ENCODE results near the gene GNAZ. TPM values are rescaled to one million over a fixed set of nuclear protein-coding genes. Genes with fewer than 3 reads are reported as not detected.
"Not testable (repeated sequence)": the region's sequence is repeated elsewhere in the genome, so short reads cannot be mapped to it uniquely, and the experiment has no call there.

The GNAZ gene
- total RNA-seq, 1 donor from 2014 or later = 119 TPM

GRCh38 chr22:23044570-23044969 lies 25.7 kb upstream of the GNAZ start:
- no peak for DNase-seq (ENCODE audit: low spot score)

DNA sequence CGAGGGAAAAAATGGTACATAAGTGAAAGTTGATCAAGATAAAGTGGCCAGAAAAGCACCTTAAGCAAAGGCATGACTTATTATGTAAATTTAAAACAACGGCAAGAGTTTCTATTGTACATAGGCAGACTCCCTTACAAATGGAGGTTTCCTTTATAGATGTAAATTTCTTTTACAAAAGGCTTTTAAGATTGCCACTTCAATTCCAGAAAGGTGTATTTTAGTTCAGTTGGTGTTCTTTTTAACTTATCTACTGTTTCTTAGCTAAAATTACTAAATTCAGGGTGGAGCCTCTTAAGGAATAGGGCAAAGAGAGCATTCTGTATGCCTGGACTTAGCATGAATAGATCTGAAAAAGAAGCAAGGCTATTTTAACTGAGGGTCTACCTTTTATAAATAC lies 24.9 kb upstream of the GNAZ start:
- no peak for DNase-seq (ENCODE audit: low spot score)

DNA sequence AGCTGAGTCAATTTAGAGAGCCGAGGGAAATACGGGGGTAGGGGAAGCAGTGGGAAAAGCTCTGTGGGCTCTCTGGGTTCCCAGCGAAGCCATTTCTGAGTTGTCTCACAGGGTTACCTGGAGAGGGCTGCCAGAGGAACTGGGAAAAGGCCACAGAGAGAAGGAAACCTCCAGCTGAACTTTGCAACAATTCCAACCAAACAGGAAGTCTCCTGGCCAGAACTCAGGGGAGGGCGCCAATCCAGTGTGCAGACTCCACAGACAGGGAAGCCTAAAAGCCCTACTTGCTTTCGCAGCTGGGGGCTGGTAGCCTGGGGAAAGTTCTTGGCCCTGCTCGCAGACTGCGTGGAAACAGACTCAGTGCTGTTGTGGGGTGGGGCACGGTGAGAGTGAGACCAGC lies 23.1 kb upstream of the GNAZ start:
- no peak for DNase-seq (ENCODE audit: low spot score)

DNA sequence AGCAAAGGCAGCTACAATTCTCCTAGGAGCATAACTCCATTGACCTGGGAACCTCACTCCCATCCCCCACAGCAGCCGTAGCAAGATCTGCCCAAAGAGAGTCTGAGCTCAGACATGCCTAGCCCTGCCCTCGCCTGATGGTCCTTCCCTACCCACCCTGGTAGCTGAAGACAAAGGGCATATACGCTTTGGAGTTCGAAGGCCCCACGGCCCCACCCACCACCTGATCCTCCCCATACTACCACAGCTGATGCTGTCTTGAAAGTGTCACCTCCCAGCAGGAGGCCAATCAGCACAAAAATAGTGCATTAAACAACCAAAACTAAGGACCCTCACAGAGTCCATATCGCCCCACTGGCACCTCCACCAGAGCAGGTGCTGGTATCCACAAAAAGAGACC lies 22.6 kb upstream of the GNAZ start:
- DNase-seq (ENCODE audit: low spot score) = no peak

DNA sequence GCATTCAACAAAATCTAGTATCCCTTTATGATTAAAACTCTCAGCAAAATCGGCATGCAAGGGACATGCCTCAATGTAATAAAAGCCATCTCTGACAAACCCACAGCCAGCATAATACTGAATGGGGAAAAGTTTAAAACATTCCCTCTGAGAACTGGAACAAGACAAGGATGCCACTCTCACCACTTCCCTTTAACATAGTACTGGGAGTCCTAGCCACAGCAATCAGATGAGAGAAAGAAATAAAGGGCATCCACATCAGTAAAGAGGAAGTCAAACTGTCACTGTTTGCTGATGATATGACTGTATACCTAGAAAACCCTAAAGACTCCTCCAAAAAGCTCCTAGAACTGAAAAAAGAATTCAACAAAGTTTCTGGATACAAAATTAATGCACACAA lies 19.8 kb upstream of the GNAZ start:
- not testable (repeated sequence) for DNase-seq (ENCODE audit: low spot score)

- DNase-seq (ENCODE audit: low spot score) = no peak
Observed at GRCh38 chr22:23053051-23053707, 17.1 kb upstream of the GNAZ start.

GRCh38 chr22:23053912-23054530 lies 16.3 kb upstream of the GNAZ start:
- no peak for DNase-seq (ENCODE audit: low spot score)

DNA sequence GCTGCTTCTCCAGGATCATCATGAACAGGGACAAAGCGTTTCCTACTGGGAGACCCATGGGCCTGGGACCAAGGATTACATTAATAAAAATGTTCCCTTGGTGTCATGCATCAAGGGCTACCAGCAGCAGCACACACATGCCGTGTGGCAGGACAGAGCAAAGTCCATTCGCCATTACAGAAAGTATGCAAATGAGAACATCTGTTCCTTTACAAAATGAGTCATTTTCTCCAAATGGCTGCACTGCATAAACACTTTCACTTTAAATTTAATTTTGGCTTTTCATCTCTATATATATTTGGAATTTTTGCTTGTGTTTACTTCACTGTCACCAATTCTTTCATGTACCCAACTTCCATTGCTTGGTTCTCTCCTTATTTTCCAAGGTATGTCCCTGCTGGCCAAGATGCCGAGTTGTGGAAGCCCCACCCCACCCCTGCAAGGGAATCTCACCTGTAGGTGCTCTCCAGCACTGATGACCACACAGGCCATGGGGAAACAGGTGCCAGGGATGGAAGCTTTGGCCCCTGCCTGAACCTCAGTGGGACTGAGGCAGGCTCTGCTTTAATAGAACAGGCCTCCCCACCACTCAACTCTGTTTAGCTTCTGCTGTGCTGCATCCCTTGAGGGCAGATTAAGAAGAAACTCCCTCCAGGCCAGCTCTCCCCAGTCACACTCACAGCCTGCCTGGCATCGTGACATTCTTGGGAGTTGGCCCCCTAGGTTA lies 15.6 kb upstream of the GNAZ start:
- DNase-seq (ENCODE audit: low spot score) = no peak

GRCh38 chr22:23055449-23056179 lies 14.7 kb upstream of the GNAZ start:
- no peak for DNase-seq (ENCODE audit: low spot score)

DNA sequence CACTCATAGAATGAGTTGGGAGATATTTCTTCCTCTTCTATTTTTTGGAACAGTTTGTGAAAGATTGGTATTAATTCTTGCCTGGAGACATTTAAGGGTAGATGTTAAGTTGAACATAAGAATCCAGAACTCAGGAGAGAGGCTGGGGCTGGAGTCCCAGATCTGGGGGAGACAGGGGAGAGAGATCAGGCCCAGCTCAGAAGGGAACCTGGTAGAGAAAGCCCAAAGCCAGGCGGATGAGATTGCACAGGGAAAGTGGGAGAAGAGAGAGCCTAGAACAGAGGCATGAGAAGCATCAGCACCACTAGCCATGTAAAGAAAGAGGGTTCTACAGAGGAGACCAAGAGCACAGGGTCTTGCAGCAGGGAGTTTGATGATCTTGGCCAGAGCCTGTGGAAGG lies 13.0 kb upstream of the GNAZ start:
- DNase-seq (ENCODE audit: low spot score) = no peak

DNA sequence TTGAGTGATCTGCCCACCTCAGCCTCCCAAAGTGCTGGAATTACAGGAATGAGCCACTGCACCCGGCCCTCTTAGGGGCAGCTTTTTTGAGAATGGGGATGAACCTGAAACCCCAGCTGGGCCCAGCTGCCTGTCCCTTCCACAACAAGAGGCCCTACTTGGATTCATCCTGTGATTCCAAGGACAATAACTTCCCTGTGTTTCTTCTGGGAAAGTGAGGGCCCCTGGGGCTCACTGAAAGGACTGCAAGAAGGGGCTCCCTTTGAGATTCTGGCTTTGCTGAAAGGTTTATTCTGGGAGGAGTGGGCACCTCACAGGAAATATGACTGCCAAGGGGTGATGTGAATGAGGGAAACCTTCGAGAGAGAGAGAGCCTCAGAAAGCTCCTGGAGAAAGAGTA lies 12.3 kb upstream of the GNAZ start:
- no peak for DNase-seq (ENCODE audit: low spot score)

GRCh38 chr22:23058481-23059283 lies 11.6 kb upstream of the GNAZ start:
- DNase-seq (ENCODE audit: low spot score) = no peak

DNA sequence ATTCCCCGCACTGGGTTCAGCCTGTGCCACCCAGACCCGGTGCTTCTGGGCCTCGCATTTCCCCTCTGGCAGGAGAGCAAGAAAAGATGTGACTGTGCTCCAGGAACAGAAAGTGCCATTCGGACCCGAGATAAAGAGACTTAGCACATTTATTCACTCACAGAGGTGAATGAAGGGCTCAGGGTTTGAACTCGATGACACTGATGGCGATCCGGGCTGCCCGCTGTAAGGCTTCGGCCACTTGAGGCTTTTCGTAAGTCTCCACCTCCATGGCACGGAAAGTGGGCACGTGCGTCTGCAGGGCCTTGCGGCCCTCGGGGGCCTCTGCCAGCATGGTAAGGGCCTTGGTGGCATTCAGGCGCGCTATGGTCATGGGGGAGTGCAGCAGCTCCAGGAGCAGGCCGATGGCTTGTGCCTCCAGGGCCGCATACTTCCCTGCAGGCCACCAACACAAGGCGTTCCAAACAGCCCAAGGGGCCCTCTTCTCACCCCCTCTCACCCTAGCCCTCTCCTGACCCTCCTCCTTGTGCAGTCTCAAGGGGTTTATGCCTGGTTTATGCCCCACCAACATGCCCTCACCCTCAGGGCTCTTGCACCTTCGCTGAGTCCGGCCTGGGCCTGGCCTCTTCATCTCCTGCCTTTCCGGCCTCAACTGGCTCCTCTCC lies 10.9 kb upstream of the GNAZ start:
- DNase-seq (ENCODE audit: low spot score) = no peak

DNA sequence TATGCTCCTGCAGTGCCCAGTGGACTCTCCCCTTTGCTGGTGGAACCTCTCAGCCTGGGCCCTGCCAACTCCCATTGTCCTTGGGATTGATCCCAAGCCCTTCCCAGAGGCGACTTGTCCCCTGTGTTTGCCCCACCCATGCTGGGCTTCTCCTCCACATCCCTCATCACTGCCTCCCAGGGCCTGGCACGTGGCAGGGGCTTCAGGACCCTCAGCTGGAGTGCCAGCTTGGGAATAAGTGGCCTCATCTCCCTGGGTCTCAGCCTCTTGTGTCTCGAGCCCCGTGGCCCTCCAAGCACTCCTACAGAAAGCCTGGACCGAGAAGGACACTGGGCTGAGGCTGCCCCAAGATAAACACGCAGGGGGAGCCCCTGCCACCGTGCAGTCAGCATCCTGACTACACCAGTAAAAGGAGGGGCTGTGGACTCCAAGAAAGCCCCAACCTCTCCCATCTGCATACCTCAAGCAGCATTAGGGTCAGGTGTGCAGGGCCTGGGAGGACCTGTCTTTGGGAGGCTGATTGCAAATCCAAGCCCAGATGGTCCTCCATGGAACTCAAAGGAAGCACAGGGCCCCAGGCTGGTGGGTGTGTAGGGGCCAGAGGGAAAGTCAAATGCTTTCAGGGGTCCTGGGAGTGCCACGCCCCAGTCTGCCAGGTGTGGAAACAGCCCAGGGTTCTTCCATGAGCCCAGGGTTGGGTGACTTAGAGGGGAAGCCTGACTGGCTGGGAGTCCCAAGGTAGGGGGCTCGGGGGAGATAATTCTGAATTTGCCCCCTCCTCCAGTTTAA lies 9.5 kb upstream of the GNAZ start:
- no peak for DNase-seq (ENCODE audit: low spot score)

DNA sequence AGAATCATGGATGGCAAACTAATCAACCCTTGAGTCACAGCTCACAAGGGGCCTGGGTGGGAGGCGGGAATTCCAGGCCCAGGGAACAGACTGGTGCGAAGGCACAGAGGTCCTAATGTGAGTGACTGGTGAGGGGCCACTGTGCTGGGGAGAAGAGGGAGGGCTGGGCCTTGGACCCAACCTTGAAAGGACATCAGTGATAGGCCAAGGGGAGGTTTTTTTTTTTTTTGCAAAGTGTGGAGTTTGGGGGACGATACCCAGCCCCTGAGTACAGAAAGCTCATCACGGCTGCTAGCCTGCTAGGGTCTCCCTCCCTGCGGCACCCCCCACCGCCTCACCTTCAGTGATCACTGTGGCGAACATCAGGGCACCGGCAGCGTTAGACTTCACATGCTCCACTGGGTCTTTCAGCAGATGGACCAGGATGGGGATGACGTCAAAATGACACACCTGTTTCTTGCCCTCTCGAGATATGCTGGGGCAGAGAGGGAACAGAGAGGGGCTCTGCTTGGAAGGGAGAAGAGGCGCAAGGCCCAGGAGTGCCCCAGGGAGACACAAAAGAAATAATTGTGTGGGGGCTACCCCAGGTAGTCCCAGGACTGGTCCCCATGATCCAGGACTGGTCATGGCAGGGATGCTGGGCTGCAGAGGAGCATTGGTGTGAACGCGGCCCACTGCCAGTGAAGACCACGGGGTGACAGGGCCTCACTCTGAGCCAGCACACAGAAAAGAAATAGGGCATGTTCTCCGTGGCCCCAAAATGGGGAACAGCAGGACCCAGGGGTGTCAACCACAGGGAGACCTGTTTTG lies 8.6 kb upstream of the GNAZ start:
- DNase-seq (ENCODE audit: low spot score) = no peak

DNA sequence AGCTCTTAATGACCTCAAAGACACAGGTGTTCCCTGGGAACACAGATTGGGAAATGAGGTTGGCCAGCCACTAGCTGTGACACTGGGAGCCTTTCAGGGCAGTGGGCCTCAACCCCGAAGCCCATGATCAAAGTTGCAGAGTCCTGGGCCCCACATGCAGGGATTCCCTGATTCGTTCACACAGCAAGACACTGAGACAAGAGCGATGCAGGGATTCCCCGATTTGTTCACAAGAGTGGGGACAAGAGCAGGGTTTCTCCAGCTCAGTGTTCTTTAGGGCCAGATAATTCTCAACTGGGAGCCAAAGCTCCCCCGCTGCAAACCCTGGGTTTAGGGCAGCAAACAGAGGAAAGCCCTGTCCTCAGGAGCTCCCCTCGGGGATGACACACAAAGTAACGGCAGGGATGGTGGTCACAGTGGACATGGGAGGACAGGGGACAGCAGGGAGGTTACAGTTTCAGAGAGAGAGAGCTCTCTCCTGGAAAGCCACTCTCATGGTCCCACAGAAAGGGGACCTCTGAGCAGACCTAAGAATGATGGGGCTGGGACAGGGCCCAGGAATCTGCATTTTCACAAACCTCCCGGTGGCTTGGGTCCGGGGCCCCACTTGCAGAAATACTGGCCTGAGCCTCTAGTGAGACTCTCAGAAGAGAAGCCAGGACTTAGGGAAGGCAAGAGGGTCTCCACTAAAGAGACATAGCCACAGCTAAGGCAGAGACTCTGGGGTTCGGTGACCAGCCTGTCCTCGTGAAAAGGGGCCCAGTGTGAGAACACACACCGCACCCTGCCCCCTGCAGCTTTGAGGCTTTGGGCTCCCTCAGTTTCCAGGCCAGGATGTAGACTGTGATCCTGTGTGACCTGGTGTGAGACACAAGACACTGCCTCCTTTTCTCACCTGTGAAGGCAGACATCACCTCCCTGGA lies 7.4 kb upstream of the GNAZ start:
- DNase-seq (ENCODE audit: low spot score) = no peak

DNA sequence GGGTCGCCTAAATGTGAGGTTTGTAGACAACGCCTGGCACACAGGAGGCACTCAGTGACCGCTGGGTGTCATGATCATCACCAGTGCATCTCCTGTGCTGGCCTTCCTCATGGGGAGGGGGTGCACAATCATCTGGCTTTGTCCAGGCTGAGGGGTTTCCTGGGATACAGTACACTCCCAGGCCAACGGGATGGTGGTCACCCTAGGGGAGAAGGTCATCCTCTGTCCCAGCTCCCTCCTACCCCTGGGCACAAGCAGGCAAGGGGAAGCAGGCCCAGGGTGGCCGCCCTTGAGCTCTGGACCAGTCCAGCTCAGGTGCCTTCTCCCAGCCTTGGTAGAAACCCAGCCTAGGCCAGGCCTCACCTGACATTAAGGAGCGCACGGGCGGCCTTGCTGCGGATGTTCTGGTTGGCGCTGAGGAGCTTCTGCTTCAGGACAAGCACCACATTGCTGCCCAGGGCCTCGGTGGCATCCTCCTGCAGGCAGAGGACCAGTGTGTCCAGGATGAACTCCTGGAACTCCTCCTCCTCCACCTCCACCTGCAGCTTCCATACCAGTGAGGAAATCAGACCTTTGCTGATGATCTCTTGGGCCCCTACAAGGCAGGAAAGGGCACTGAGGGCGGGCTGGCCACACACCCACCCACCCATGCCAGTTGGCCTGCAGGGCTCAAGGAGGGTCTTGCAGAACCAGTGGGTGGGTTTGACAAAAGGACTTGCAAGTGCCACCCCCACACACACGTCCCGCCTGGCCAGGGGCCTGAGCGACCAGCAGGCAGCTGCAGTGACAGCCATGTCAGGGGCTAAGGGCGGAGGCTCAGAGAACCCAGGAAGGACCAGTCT lies 6.6 kb upstream of the GNAZ start:
- peak; percentile 8 for DNase-seq (ENCODE audit: low spot score)

All from mucosa of gallbladder (tissue), 1 donor.